HG03378 (cell line): ENCODE measurements around the gene ZNF74.
"Not testable (repeated sequence)": the region's sequence is repeated elsewhere in the genome, so short reads cannot be mapped to it uniquely, and the experiment has no call there.

Experiments
- ATAC-seq: cut with Tn5 transposase; IDR thresholded peaks from one replicate; pipeline ENCODE4 v1.9.1; 2021; ENCODE audit warnings: mild to moderate bottlenecking, moderate library complexity; ENCODE audit not compliant: unreplicated experiment

The ZNF74 gene

GRCh38 chr22:20374130-20374529 is 19.8 kb upstream of the ZNF74 start:
- not testable (repeated sequence) for ATAC-seq

- ATAC-seq, result not testable (repeated sequence)
These were observed 17.7 kb upstream of the ZNF74 start for GRCh38 chr22:20376281-20376680.

DNA sequence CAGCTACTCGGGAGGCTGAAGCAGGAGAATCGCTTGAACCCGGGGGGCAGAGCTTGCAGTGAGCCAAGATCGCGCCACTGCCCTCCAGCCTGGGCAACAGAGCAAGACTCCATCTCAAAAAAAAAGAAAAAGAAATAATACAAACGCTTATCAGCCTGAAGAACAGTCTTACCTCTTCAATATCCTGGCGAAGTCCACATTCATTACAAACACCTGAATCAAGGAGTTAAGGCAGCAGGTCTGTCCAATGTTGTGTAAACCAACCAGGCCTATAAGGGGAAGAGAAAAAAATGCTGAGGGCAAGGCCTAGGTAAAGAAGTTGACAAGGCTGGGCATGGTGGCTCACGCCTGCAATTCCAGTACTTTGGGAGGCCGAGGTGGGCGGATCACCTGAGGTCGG is 17.0 kb upstream of the ZNF74 start:
- ATAC-seq, result not testable (repeated sequence)

DNA sequence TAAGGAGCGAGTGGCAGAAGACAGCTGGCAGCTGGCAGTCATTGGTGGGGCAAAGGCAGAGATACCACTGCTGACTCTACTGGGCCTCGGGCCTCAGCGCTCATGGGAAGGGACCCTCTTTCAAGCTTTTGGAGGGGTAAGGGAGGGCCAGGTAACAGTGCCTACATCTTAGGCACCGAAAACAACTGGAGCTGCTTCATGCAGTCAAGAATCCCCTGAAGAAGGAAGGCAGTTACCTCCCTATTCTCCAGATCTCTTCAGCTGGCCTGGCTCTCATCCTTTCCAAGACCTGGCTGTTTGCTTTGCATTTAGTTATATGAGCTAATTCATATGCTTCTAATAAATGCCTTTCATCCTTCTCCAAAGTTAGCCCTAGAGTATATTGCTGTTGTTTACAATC is 15.8 kb upstream of the ZNF74 start:
- ATAC-seq, result no peak

DNA sequence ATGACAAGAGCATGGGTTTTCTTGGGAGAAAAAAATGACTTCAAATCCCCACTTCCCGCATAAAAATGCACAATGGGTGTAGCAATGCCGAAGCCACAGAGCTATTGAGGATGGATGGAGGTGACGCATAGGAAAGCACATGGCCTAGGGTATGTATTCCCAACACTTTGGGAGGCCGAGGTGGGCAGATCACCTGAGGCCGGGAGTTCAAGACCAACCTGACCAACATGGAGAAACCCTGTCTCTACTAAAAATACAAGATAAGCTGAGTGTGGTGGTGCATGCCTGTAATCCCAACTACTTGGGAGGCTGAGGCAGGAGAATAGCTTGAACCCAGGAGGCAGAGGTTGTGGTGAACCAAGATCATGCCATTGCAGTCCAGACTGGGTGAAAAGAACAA is 15.3 kb upstream of the ZNF74 start:
- not testable (repeated sequence) for ATAC-seq

- ATAC-seq, result no peak
These were observed 13.5 kb upstream of the ZNF74 start for GRCh38 chr22:20380486-20380885.

- ATAC-seq, result no peak
These were observed 10.4 kb upstream of the ZNF74 start for GRCh38 chr22:20383538-20383937.

- ATAC-seq, result no peak
These were observed 9.8 kb upstream of the ZNF74 start for GRCh38 chr22:20384171-20384570.

DNA sequence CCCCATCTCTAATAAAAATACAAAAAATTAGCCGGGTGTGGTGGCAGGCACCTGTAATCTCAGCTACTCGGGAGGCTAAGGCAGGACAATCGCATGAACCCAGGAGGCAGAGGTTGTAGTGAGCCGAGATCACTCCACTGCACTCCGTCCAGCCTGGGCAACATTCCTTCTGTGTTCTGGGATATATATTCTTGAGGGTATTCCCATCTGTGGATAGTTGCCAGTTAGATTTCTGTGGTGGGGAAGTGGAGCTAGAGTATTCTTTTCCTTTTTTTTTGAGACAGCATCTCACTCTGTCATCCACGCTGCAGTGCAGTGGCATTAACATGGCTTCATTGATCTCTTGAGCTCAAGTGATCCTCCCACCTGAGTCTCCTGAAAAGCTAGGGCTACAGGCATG is 9.1 kb upstream of the ZNF74 start:
- no peak for ATAC-seq

DNA sequence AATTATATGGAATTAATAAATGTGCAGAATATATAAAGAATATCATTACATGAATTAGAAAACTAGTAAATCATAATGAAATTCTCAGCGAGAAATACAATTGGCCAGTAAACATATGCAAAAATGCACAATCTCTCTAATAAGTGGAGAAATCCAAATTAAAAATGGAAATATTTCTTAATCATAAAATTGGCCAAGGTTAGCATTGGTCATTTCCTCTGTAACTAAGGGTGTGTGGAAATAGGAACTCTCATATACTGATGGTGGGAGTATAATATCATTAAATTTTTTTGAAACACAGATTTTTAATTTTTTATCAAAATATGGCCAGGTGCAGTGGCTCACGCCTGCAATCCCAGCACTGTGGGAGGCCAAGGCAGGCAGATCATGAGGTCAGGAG is 7.6 kb upstream of the ZNF74 start:
- no peak for ATAC-seq

GRCh38 chr22:20386972-20387371 is 7.0 kb upstream of the ZNF74 start:
- ATAC-seq, result no peak

GRCh38 chr22:20388200-20388599 is 5.8 kb upstream of the ZNF74 start:
- ATAC-seq, result no peak

GRCh38 chr22:20389288-20389687 is 4.7 kb upstream of the ZNF74 start:
- ATAC-seq, result no peak

GRCh38 chr22:20390394-20390907 is 3.5 kb upstream of the ZNF74 start:
- no peak for ATAC-seq

DNA sequence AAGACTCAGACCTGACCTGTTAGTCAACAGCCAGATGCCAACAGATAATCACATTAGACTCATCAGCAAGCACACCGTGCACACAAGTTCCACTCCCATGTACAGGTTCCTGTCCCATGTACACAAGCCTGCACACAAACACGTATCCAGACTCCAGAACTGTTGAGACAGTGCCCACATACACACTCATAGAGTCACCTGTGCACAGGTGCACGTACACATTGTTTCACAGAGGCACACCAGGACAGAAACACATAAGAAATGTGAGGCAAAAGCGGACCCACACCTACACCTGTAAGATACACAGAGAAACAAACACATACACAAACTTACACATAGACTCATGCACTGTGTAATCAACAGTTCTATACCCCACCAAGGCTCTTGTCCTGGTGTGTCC is 2.7 kb upstream of the ZNF74 start:
- ATAC-seq, result no peak

GRCh38 chr22:20392365-20392881 is 1.5 kb upstream of the ZNF74 start:
- ATAC-seq, result not testable (repeated sequence)

DNA sequence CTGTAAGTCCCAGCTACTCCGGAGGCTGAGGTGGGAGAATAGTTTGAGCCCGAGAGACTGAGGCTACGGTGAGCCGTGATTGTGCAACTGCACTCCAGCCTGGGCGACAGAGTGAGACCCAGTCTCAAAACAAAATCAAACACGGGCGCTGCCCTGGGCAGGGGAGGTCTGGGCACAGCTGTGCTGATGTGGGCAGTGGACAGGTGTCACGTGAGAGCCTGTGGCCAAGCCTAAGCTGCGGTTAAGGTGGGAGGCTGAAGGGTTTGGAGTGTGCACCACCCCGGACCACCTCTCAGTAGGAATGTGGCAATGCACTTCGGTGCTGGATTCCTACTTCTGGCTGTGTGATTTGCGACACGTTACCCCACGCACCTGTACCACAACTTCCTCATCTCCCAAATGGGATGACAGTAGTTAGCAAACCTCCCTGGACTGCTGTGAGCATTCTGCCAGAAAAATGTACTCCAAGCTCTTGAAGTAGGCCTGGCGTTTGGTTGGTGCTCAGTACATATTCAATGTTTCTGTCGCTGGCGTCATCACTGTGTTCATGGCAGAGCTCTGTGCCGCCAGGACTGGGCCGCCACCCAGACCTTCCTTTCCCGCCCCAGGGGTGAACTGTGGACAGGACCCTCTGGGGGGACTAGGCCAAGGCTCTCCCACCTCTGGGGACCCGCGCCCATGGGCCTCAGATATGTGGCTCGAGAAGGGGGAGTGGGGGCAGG is 807 bp upstream of the ZNF74 start:
- ATAC-seq, result no peak

- ATAC-seq, result no peak
These were observed 1.4 kb downstream of the ZNF74 start for GRCh38 chr22:20395181-20395906.

DNA sequence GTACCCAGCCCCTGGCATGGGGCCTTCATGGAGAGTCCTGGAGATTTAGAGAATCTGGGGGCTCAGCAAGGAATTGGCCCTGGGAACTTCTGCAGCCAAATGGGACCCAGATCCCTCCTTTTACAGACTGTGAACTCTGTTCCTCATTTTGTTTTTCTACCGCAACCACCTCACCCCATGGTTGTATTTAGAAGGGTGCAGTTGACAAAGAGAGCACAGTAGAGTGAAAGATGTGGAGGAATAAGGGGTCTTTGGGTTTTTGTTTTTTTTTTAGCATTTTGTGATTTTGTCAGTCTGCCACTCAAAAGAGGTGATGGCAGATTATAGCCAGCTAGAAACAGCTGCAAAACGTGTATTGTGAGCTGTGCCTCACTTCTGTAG is 1.9 kb downstream of the ZNF74 start:
- ATAC-seq, result no peak

GRCh38 chr22:20396639-20397038 is 2.7 kb downstream of the ZNF74 start:
- no peak for ATAC-seq

GRCh38 chr22:20397498-20397897 is 3.5 kb downstream of the ZNF74 start:
- no peak for ATAC-seq

DNA sequence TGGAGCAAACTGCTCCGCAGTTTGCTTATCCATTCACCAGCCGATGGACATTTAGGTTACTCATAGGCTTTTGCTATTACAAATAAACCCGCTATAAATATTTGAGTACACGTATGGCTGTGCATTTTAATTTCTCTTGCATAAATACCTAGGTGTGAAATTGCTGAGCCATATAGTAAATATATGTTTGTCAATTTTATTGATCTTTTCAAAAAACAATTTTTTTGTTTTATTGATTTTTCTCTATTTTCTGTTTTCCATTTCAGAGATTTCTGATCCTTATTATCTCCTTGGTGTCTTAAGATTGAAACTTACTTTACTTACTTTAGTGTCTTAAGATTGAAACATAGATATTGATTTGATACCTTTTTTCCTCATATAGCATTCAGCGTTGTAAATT is 4.5 kb downstream of the ZNF74 start:
- no peak for ATAC-seq
